HCT116 (cell line): ENCODE data around the gene SOBP. TPM values are rescaled to one million over a fixed set of nuclear protein-coding genes. Genes with fewer than 3 reads are reported as not detected.

Source experiments
- ATAC-seq: fragments of 200-7000 bp; cut with Tn5 transposase; 2 replicates; pipeline ENCODE4 v1.9.1; 2020; ENCODE audit warnings: mild to moderate bottlenecking, moderate library complexity
- BruUV-seq: library from RNA; stranded (reverse); fragments of 400-500 nt; replicated peaks from 2 replicates; lab custom pipeline; 2021; lab: Mats Ljungman, UMichigan
- CTCF ChIA-PET: fragments of 300-600 bp; sonication (Branson Sonifier 250); formaldehyde crosslinking; loops from one replicate; lab custom pipeline; 2021; ENCODE audit warnings: antibody characterized with exemption; lab: Charles Lee
- POLR2A ChIA-PET: fragments of 300-600, 350-600 bp; sonication (Branson Sonifier 250); formaldehyde crosslinking; loops from one replicate; lab custom pipeline; 2021; ENCODE audit warnings: antibody characterized with exemption; lab: Charles Lee
- RAD21 ChIA-PET, 2 experiments: fragments of 300-600 bp; sonication (Branson Sonifier 250); formaldehyde crosslinking; loops; one replicate each; lab custom pipeline; 2023; ENCODE audit warnings: low total read pairs in 2 of 2; ENCODE audit not compliant: uncharacterized antibody in 2 of 2, unreplicated experiment in 2 of 2, low non-redundant PET in 1 of 2; lab: Charles Lee
- DNase-seq: peaks from one replicate; pipeline ENCODE4 v3.0.0-alpha.2; 2010; ENCODE audit warnings: low read depth, low spot score
- H2AFZ ChIP-seq: fragments of 200-600 bp; shearing (Covaris generic), sonication (generic); 2 replicates; pipeline ENCODE4 v1.6.1; 2017; ENCODE audit warnings: low read depth, mixed run types, mixed read lengths, antibody characterized with exemption, low read length; ENCODE audit not compliant: poor library complexity, severe bottlenecking
- H3K27ac ChIP-seq: 2 replicates; pipeline ENCODE4 v1.5.1; 2012; ENCODE audit warnings: low read depth, low read length
- H3K27me3 ChIP-seq: fragments of 200-600 bp; sonication (generic); 2 replicates; pipeline ENCODE4 v1.6.1; 2016; ENCODE audit warnings: mixed run types, low read length, mixed read lengths; ENCODE audit not compliant: insufficient read depth
- H3K36me3 ChIP-seq, 2 experiments: fragments of 200-500 bp in 1 of 2; fragments of 200-600 bp in 1 of 2; sonication (Bioruptor generic) in 1 of 2; sonication (generic) in 1 of 2; 2 replicates each; pipeline versions ENCODE4 v1.5.1 to v1.6.1; 2014 to 2016; ENCODE audit warnings: low read length in 2 of 2, inconsistent platforms in 1 of 2, mixed read lengths in 1 of 2, mixed run types in 1 of 2; ENCODE audit not compliant: insufficient read depth in 2 of 2, control insufficient read depth in 1 of 2
- H3K4me1 ChIP-seq, 2 experiments: fragments of 200-600 bp in 1 of 2; sonication (generic) in 1 of 2; 2 replicates each; pipeline versions ENCODE4 v1.5.1 to v1.6.1; 2012 to 2017; ENCODE audit warnings: low read length in 2 of 2, inconsistent platforms in 1 of 2, mild to moderate bottlenecking in 1 of 2, mixed read lengths in 1 of 2, mixed run types in 1 of 2, moderate library complexity in 1 of 2; ENCODE audit not compliant: insufficient read depth in 2 of 2, control insufficient read depth in 1 of 2
- H3K4me2 ChIP-seq: fragments of 200-600 bp; sonication (generic); 2 replicates; pipeline ENCODE4 v1.6.1; 2017; ENCODE audit warnings: mixed run types, low read length, mixed read lengths
- H3K4me3 ChIP-seq, 2 experiments: fragments of 200-600 bp in 1 of 2; sonication (generic) in 1 of 2; replicated peaks in 1 of 2; 2 replicates each; pipeline ENCODE4 v1.5.1; 2011 to 2016; ENCODE audit warnings: low read length in 2 of 2, control low read depth in 1 of 2, low read depth in 1 of 2, mild to moderate bottlenecking in 1 of 2, mixed read lengths in 1 of 2, mixed run types in 1 of 2
- H3K79me2 ChIP-seq: fragments of 200-600 bp; sonication (generic); 2 replicates; pipeline ENCODE4 v1.6.1; 2017; ENCODE audit warnings: mild to moderate bottlenecking, mixed run types, low read length, moderate library complexity, mixed read lengths; ENCODE audit not compliant: insufficient read depth
- H3K9ac ChIP-seq: fragments of 200-600 bp; sonication (generic); 2 replicates; pipeline ENCODE4 v1.6.1; 2016; ENCODE audit warnings: low read length, mixed read lengths
- H3K9me2 ChIP-seq: fragments of 200-600 bp; sonication (generic), shearing (Covaris generic); 2 replicates; pipeline ENCODE4 v1.6.1; 2017; ENCODE audit warnings: mixed run types, mild to moderate bottlenecking, moderate library complexity; ENCODE audit not compliant: insufficient read depth
- H3K9me3 ChIP-seq, 2 experiments: fragments of 200-500 bp in 1 of 2; fragments of 200-600 bp in 1 of 2; sonication (Bioruptor generic) in 1 of 2; sonication (generic) in 1 of 2; 2 replicates each; pipeline ENCODE4 v1.6.1; 2014 to 2017; ENCODE audit warnings: low read length in 2 of 2, mixed read lengths in 2 of 2, inconsistent platforms in 1 of 2, low read depth in 1 of 2, mild to moderate bottlenecking in 1 of 2, mixed run types in 1 of 2, moderate library complexity in 1 of 2; ENCODE audit not compliant: control insufficient read depth in 1 of 2, insufficient read depth in 1 of 2
- H4K20me1 ChIP-seq: fragments of 200-600 bp; sonication (generic), shearing (Covaris generic); 2 replicates; pipeline ENCODE4 v1.6.1; 2017; ENCODE audit warnings: mixed run types, mild to moderate bottlenecking, moderate library complexity; ENCODE audit not compliant: insufficient read depth
- CEBPB ChIP-seq: IDR thresholded peaks from 2 replicates; pipeline ENCODE4 v1.6.1; 2012; ENCODE audit warnings: low read depth
- FOSL1 ChIP-seq: IDR thresholded peaks from 2 replicates; pipeline ENCODE4 v1.6.1; 2012; ENCODE audit warnings: low read depth
- POLR2AphosphoS5 ChIP-seq: IDR thresholded peaks from 2 replicates; pipeline ENCODE4 v1.6.1; 2011; ENCODE audit warnings: mild to moderate bottlenecking, low read depth, low read length, moderate library complexity
- SIN3A ChIP-seq: IDR thresholded peaks from 2 replicates; pipeline ENCODE4 v1.6.1; 2012; ENCODE audit warnings: low read depth
- TCF7L2 ChIP-seq: IDR thresholded peaks from 2 replicates; pipeline ENCODE4 v1.7.0; 2011; ENCODE audit warnings: borderline replicate concordance, inconsistent platforms; ENCODE audit not compliant: insufficient read depth, insufficient read length; ENCODE audit errors: extremely low read depth
- YY1 ChIP-seq: IDR thresholded peaks from 2 replicates; pipeline ENCODE4 v1.6.1; 2011; ENCODE audit warnings: low read length, low read depth, moderate library complexity, mild to moderate bottlenecking; ENCODE audit not compliant: insufficient replicate concordance; ENCODE audit errors: extremely low read depth
- ZBTB33 ChIP-seq: IDR thresholded peaks from 2 replicates; pipeline ENCODE4 v1.6.1; 2011; ENCODE audit warnings: mild to moderate bottlenecking, low read length, moderate library complexity; ENCODE audit not compliant: insufficient replicate concordance; ENCODE audit errors: extremely low read depth
- ZNF274 ChIP-seq: fragments of 200-500 bp; sonication (Bioruptor generic); IDR thresholded peaks from 2 replicates; pipeline ENCODE4 v1.6.1; 2014; ENCODE audit warnings: mild to moderate bottlenecking, low read depth, low read length, inconsistent platforms
- intact Hi-C: fragments of 100-400 bp; cut with micrococcal nuclease; formaldehyde crosslinking; loops from 2 replicates; pipeline ENCODE4 v1.10.0; 2022
- total RNA-seq: library from RNA; stranded (reverse); gene quantifications from one replicate; pipeline ENCODE4 v1.2.1, GENCODE V29; 2021; ENCODE audit not compliant: unreplicated experiment
- TF ChIP-seq, protein P1 (sequence below): IDR thresholded peaks from 2 replicates; pipeline ENCODE4 v1.6.1; 2012

SOBP gene
- total RNA-seq, 1 experiment from 2014 or later: 2.6 TPM

GRCh38 chr6:107699254-107699653, 209.3 kb downstream of the SOBP start (continued):
- TF ChIP-seq FOSL1 (no peak), ZBTB33 (no peak), YY1 (no peak)
- TF ChIP-seq, all 23 proteins: peak for 0

GRCh38 chr6:107699697-107700325, 209.9 kb downstream of the SOBP start:
- no peak overlapping the region for H3K4me3 ChIP-seq
- H3K4me1 ChIP-seq: 0 out of 4 replicates have a peak, but pooled peaks cover 0 to 2% of the 10 kb centered on the region in 2 experiments
- RAD21 ChIA-PET: no interaction called here
- no peak for DNase-seq
- no peaks in the 10 kb centered on the region for H3K9me2 ChIP-seq
- TF ChIP-seq CEBPB: no peak
- TF ChIP-seq ZNF274: no peak
- TF ChIP-seq, protein P1, sequence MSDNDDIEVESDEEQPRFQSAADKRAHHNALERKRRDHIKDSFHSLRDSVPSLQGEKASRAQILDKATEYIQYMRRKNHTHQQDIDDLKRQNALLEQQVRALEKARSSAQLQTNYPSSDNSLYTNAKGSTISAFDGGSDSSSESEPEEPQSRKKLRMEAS: no peak
- TF ChIP-seq POLR2AphosphoS5: no peak
- TF ChIP-seq SIN3A: no peak
- TF ChIP-seq FOSL1: no peak
- no peak for TF ChIP-seq TCF7L2
- H4K20me1 ChIP-seq: no peaks in the 10 kb centered on the region
- no peaks in the 10 kb centered on the region for H3K9me3 ChIP-seq
- ATAC-seq: no peak
- POLR2A ChIA-PET: no interaction called here
- no peak overlapping the region for H3K27ac ChIP-seq
- no peaks in the 10 kb centered on the region for H3K27me3 ChIP-seq
- H3K4me2 ChIP-seq: no peak overlapping the region
- H3K36me3 ChIP-seq: no peaks in the 10 kb centered on the region
- no TSS peak for BruUV-seq
- H2AFZ ChIP-seq: no peak overlapping the region
- CTCF ChIA-PET: no interaction called here
- no peaks in the 10 kb centered on the region for H3K79me2 ChIP-seq
- intact Hi-C loops: no loop called here
- no peak overlapping the region for H3K9ac ChIP-seq
